Right hindlimb (tissue), 1 donor: ENCODE data around the gene RTN4IP1.

ENCODE experiments used
- DNase-seq: peaks from one replicate; pipeline ENCODE4 v3.0.0-alpha.2; 2018

The RTN4IP1 gene

DNA sequence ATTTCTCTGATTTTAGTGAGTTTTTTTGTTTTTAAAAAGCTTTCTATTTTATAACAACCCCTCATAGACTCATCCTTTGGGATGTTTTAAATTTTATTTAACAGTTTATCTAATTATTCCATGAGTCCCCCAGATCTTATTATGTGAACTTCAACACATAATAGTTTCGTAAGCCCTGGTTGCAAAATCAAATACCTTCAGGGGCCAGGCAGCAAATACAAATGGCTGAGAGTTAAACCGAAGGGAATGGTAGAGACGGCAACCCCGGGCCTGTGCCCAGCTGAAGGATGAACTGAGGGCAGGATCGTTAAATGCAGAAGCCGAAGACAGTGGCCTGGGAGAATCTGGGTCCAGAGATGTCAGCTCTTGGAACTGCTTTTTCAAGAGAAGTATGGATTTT lies 88.4 kb downstream of the RTN4IP1 start:
- DNase-seq = no peak

DNA sequence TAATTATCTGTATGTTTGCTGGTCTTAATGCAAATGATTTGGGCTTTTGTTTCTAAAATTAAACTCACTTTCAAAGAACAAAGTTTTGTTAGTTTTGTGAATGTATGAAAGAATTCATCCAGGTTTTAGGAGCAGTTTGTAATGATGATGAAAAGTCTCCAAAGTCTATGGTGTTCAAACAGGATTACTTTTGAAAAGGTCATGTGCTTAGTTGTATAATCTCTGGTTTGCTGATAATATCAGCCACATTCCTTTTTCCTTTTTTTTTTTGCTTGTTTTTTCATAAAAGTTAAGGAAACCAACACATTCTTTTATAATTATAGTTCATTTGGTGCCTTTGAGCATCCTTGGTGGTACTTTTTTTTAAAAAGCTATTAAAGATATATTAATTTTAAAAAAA lies 88.9 kb downstream of the RTN4IP1 start:
- no peak for DNase-seq

DNA sequence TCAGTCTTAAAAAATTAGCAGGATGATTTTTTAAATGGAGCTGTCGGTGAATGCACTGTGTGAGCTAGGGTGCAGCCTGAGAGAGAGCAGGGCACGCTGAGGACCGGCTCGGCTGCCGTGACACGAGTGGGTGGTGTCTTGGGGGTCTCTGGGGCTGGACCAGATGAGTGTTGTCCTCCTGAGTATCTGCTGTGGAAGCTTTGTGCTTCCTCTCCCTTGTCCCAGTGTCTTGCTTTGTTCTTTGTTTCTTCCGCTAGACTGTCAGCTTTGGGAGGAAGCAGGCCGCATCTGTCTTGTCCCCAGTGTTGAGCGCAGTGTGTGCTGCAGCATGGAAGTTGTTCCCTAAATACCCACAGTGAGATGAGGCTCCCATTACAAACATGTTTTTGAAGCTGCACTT lies 89.4 kb downstream of the RTN4IP1 start:
- no peak for DNase-seq

GRCh38 chr6:106538145-106538544 lies 91.2 kb downstream of the RTN4IP1 start:
- no peak for DNase-seq

DNA sequence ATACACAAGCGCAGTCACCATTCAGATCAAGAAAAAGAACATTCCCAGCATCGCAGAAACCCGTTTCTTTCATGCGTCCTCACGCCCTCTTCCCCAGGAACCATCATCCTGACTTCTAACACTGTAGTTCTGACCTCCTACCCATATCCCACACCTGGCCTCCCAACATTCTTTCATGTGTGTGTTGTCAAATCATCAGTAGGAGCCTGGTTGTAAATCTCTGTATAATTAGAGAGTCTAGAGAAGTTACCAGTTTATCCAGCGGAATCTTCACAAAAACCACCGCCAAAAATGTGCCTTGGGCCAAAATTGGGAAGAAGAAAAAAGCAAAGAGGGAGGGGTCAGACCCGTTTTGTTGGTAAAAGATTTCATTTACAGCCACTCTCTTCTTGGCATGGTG lies 91.6 kb downstream of the RTN4IP1 start:
- no peak for DNase-seq

DNA sequence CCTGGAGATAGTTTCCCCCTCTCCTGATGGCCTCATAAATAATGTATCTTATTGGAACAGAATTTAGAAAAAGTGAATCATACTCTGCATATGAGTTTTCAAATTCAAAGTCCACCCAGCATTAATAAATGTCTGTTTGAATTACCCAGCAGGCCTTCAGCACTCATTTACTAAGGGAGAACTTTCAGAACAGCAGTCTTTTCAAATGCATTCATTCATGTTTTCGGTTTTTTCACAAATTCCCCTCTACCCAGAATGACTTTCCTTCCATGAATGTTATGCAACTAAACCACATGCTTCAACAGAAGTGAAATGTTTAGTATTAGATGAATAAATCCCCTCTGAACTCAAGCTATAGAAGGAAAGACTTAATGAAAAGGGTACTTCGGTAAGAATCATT lies 92.4 kb downstream of the RTN4IP1 start:
- no peak for DNase-seq

GRCh38 chr6:106536357-106536756 lies 92.9 kb downstream of the RTN4IP1 start:
- DNase-seq = no peak

DNA sequence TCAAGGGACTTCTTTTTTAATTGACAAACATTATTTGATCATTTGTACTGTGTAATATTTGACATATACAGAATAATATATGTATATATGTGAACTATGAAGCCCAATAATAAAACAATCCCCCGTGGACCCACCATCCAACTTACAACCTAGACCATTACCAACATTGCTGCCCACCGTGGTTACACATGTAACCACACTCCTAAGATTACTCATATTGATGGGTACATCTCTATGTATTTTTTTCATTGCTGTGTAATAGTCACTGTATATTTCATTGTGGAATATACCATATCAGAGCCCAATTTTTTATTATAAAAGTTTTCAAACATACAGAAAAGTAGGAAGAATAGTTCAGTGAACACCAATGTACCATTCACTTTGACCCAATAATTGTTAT lies 94.3 kb downstream of the RTN4IP1 start:
- DNase-seq = no peak

GRCh38 chr6:106534564-106534982 lies 94.7 kb downstream of the RTN4IP1 start:
- no peak for DNase-seq

GRCh38 chr6:106534004-106534403 lies 95.3 kb downstream of the RTN4IP1 start:
- no peak for DNase-seq

DNA sequence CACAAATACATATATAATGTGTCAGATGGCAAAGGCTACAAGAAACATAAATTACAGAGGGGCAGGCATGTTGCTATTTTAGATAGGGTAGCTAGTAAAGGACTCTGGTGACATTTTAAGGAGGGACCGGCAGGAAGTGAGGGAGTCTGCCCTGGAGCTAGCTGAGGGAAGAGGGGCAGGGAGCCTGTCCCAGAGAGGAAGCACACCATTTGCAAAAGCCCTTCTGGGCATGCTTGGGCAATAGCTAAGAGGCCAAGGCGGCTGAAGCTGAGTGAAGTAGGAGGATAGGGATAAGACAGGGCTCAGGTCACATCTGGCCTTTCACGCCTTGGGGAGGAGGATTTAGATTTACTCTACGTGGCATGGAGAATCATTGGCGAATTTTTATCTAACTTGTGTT lies 96.2 kb downstream of the RTN4IP1 start:
- DNase-seq = no peak

GRCh38 chr6:106530502-106530901 lies 98.8 kb downstream of the RTN4IP1 start:
- no peak for DNase-seq

- no peak for DNase-seq
Observed at GRCh38 chr6:106530026-106530425, 99.3 kb downstream of the RTN4IP1 start.

- no peak for DNase-seq
Observed at GRCh38 chr6:106529438-106529837, 99.9 kb downstream of the RTN4IP1 start.

DNA sequence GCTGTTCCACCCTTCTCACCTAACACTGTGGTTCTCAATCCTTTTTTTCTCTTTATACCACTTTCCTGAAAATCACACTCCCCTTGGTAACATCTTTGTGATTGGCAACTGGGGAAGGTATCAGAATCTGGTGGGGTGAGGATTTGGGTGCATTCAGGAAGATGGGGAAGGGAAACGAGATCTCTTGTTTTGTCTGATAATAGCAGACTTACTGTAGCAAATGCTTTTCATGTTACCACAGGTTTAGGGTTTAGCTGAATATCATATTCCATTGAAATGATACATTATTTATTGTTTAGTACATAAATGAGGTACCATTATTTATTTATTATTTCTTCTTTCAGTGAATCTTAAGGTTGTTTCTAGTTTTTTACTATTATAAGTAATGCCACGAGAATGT lies 100.8 kb downstream of the RTN4IP1 start:
- DNase-seq = no peak

GRCh38 chr6:106527979-106528378 lies 101.3 kb downstream of the RTN4IP1 start:
- no peak for DNase-seq

DNA sequence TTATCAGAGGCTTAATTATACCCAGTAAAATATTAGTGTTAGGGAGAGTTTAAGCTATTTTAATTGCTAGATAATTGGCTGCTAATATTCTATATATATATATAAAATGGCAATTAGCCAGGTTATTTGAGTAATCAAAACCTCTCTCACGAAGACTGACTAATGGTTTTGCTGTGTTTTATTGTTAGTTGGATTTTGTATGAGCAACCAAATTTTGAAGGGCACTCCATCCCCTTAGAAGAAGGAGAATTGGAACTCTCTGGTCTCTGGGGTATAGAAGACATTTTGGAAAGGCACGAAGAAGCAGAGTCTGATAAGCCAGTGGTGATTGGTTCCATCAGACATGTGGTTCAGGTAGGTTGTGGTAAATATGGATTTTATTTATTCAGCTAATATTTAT lies 102.2 kb downstream of the RTN4IP1 start:
- DNase-seq = no peak

- DNase-seq = no peak
Observed at GRCh38 chr6:106525882-106526275, 103.4 kb downstream of the RTN4IP1 start.

DNA sequence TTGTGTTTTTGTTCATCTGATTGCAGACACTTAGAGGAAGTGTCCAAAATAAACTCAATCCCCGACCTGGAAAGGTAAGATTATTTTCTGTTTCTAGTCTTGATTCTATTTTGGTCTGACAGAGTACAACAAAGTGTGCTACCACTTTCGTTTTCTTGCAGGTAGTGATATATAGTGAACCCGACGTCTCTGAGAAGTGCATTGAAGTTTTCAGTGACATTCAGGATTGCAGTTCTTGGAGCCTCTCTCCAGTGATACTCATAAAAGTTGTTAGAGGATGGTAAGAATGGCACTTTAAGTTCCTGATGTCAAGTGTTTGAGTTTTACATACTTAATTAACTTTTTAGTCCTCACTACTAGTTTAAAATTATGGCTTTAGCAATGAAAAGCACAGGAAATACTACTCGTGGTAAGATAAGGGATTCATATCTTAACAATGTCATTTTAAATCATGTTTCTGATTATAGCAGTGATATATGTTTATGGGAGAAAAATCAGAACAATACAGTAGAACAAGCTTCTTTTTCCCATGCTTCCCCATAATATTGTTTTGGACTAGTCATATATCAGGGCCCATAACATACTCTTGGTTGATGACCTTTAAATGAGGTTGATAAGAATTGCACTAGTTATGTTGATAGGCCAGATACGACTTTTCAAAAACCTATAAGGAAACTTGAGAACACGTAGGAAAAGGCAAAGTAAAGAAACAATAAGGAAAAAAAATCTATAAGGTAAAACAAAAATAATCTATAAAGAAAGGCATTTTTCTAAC lies 104.0 kb downstream of the RTN4IP1 start:
- no peak for DNase-seq

- DNase-seq = no peak
Observed at GRCh38 chr6:106522562-106523250, 106.6 kb downstream of the RTN4IP1 start.
